Neural cell (in vitro differentiated cells): ENCODE measurements around the gene MYO18B. TPM values are rescaled to one million over a fixed set of nuclear protein-coding genes. Genes with fewer than 3 reads are reported as not detected.

Source experiments
- H2AFZ ChIP-seq: fragments of 200-600, 300-800 bp; sonication (generic), shearing (Covaris generic); 2 replicates; pipeline ENCODE4 v1.6.0; 2014; ENCODE audit warnings: low read depth, mild to moderate bottlenecking, antibody characterized with exemption, low read length, moderate library complexity
- H3F3A ChIP-seq: fragments of 200-600 bp; shearing (Covaris generic); 2 replicates; pipeline ENCODE4 v1.6.1; 2016; ENCODE audit warnings: mild to moderate bottlenecking, moderate library complexity, mixed read lengths, antibody characterized with exemption, low read length; ENCODE audit not compliant: insufficient read depth, poor library complexity, severe bottlenecking
- H3K27ac ChIP-seq: fragments of 200-600, 300-800 bp; sonication (generic), shearing (Covaris generic); 2 replicates; pipeline ENCODE4 v1.5.1; 2014; ENCODE audit warnings: mild to moderate bottlenecking, low read length, moderate library complexity
- H3K27me3 ChIP-seq: fragments of 300-800, 200-600 bp; sonication (generic), shearing (Covaris generic); 2 replicates; pipeline ENCODE4 v1.6.0; 2014; ENCODE audit warnings: mild to moderate bottlenecking, low read depth, low read length, moderate library complexity; ENCODE audit not compliant: insufficient read depth
- H3K36me3 ChIP-seq: fragments of 300-800, 200-600 bp; sonication (generic), shearing (Covaris generic); 2 replicates; pipeline ENCODE4 v1.5.1; 2014; ENCODE audit warnings: mild to moderate bottlenecking, antibody characterized with exemption, low read length, moderate library complexity; ENCODE audit not compliant: insufficient read depth
- H3K4me2 ChIP-seq: fragments of 300-800, 200-600 bp; sonication (generic), shearing (Covaris generic); 2 replicates; pipeline ENCODE4 v1.6.0; 2014; ENCODE audit warnings: mild to moderate bottlenecking, low read length
- H3K4me3 ChIP-seq: fragments of 300-800, 200-600 bp; sonication (generic), shearing (Covaris generic); 2 replicates; pipeline ENCODE4 v1.5.1; 2014; ENCODE audit warnings: mild to moderate bottlenecking, low read length, moderate library complexity
- H3K79me2 ChIP-seq: fragments of 200-600 bp; shearing (Covaris generic); replicated peaks from 2 replicates; pipeline ENCODE4 v1.6.0; 2014; ENCODE audit warnings: mild to moderate bottlenecking, low read length, moderate library complexity; ENCODE audit not compliant: insufficient read depth
- H3K9ac ChIP-seq: fragments of 300-800, 200-600 bp; sonication (generic), shearing (Covaris generic); 2 replicates; pipeline ENCODE4 v1.6.1; 2016; ENCODE audit warnings: mild to moderate bottlenecking, low read length, mixed read lengths
- H3K9me2 ChIP-seq: fragments of 200-600 bp; shearing (Covaris generic); 2 replicates; pipeline ENCODE4 v1.6.1; 2016; ENCODE audit warnings: mild to moderate bottlenecking, low read length, mixed read lengths; ENCODE audit not compliant: insufficient read depth
- H3K9me3 ChIP-seq: fragments of 200-600, 300-800 bp; sonication (generic), shearing (Covaris generic); 2 replicates; pipeline ENCODE4 v1.6.1; 2016; ENCODE audit warnings: mild to moderate bottlenecking, mixed run types, low read length, moderate library complexity, mixed read lengths
- H4K20me1 ChIP-seq: fragments of 200-600 bp; shearing (Covaris generic); 2 replicates; pipeline ENCODE4 v1.6.1; 2016; ENCODE audit warnings: mild to moderate bottlenecking, mixed run types; ENCODE audit not compliant: insufficient read depth
- CTCF ChIP-seq: fragments of 450-650 bp; IDR thresholded peaks from 2 replicates; pipeline ENCODE4 v1.5.1; 2014; ENCODE audit warnings: antibody characterized with exemption, mild to moderate bottlenecking, moderate library complexity; ENCODE audit not compliant: poor library complexity, severe bottlenecking
- EP300 ChIP-seq: fragments of 450-650 bp; conservative IDR thresholded peaks from 2 replicates; pipeline ENCODE4 v1.6.1; 2014; ENCODE audit warnings: antibody characterized with exemption, mild to moderate bottlenecking, moderate library complexity; ENCODE audit not compliant: poor library complexity, severe bottlenecking
- EZH2 ChIP-seq: fragments of 200-600, 300-800 bp; shearing (Covaris generic), sonication (generic); IDR thresholded peaks from 2 replicates; pipeline ENCODE4 v1.6.1; 2014; ENCODE audit warnings: antibody characterized with exemption, low read length, borderline replicate concordance, mild to moderate bottlenecking; ENCODE audit not compliant: insufficient read depth, poor library complexity, severe bottlenecking
- MXI1 ChIP-seq: fragments of 450-650 bp; conservative IDR thresholded peaks from 2 replicates; pipeline ENCODE4 v1.6.1; 2014; ENCODE audit warnings: antibody characterized with exemption, mild to moderate bottlenecking; ENCODE audit not compliant: poor library complexity, severe bottlenecking
- POLR2AphosphoS5 ChIP-seq: IDR thresholded peaks from 2 replicates; pipeline ENCODE4 v1.6.1; 2012
- RAD21 ChIP-seq: fragments of 450-650 bp; conservative IDR thresholded peaks from 2 replicates; pipeline ENCODE4 v1.6.1; 2014; ENCODE audit warnings: antibody characterized with exemption, mild to moderate bottlenecking, moderate library complexity
- REST ChIP-seq: IDR thresholded peaks from 2 replicates; pipeline ENCODE4 v1.6.1; 2012; ENCODE audit warnings: borderline replicate concordance
- SMC3 ChIP-seq: fragments of 450-650 bp; conservative IDR thresholded peaks from 2 replicates; pipeline ENCODE4 v1.6.1; 2014; ENCODE audit warnings: antibody characterized with exemption, mild to moderate bottlenecking, moderate library complexity; ENCODE audit not compliant: poor library complexity
- TAF1 ChIP-seq: IDR thresholded peaks from 2 replicates; pipeline ENCODE4 v1.6.1; 2012; ENCODE audit warnings: low read depth
- polyA plus RNA-seq: library from polyadenylated mRNA; depleted of rRNA; stranded (reverse); fragments of >200 nt; gene quantifications from 2 replicates; pipeline ENCODE4 v1.2.3, GENCODE V29; 2014

The MYO18B gene
- polyA plus RNA-seq, 1 donor from 2014 or later: 0.71 TPM

DNA sequence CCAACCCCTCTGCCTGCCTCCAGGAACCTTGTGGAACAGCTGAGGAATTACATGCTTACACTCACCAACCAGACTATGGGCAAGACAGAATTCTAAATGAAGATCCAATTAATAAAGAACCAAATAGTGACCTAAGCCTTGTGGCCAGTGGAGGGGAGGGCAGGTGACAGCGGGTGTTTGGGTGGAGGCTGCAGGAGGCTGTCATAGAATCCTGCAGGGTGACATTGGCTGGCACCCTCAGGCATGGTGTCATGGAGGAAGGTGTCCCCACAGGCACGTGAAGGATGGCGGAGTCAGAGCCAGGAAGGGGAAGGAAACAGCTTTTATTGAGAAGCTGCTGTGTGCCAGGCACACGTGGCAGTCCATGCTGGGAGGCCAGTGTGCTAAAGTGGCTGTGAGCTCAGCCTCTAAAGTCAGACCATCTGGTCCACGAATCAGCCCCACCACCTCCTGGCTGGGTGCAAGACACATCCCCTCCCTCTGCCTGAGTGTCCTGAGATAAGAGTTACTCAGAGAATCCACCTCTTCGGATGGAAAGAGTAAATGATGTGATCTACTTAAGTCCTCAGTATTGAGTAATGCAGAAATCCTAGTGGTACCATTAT is 8.7 kb downstream of the MYO18B start:
- Histone ChIP-seq H4K20me1 (no peaks in the 10 kb centered on the region), H3K79me2 (no peaks in the 10 kb centered on the region), H2AFZ (no peak overlapping the region), H3K9ac (no peak overlapping the region), H3K9me2 (no peaks in the 10 kb centered on the region), H3K36me3 (no peaks in the 10 kb centered on the region), H3F3A (no peaks in the 10 kb centered on the region), H3K9me3 (no peaks in the 10 kb centered on the region), H3K27me3 (no peaks in the 10 kb centered on the region), H3K27ac (no peak overlapping the region), H3K4me3 (no peak overlapping the region), H3K4me2 (no peak overlapping the region)
- TF ChIP-seq EZH2 (no peak), SMC3 (no peak), MXI1 (no peak), TAF1 (no peak), POLR2AphosphoS5 (no peak), EP300 (no peak), CTCF (no peak), RAD21 (no peak), REST (no peak)

- H3F3A ChIP-seq: no peaks in the 10 kb centered on the region
- no peak overlapping the region for H3K4me2 ChIP-seq
- H2AFZ ChIP-seq: no peak overlapping the region
- no peaks in the 10 kb centered on the region for H3K9me3 ChIP-seq
- H3K9me2 ChIP-seq: no peaks in the 10 kb centered on the region
- no peaks in the 10 kb centered on the region for H3K27me3 ChIP-seq
- H3K9ac ChIP-seq: no peak overlapping the region
- no peak overlapping the region for H3K27ac ChIP-seq
- no peaks in the 10 kb centered on the region for H3K36me3 ChIP-seq
- TF ChIP-seq SMC3 (no peak), CTCF (no peak), EP300 (no peak), MXI1 (no peak), POLR2AphosphoS5 (no peak), REST (no peak), EZH2 (no peak), RAD21 (no peak), TAF1 (no peak)
- no peak overlapping the region for H3K4me3 ChIP-seq
- no peaks in the 10 kb centered on the region for H3K79me2 ChIP-seq
- no peaks in the 10 kb centered on the region for H4K20me1 ChIP-seq
Observed at GRCh38 chr22:25751174-25751581, 9.2 kb downstream of the MYO18B start.
